C4-2B (cell line): Measurements from ENCODE around the gene ADCY6.

Experiments
- CTCF ChIP-seq: fragments of 450-650 bp; conservative IDR thresholded peaks from 2 replicates; pipeline ENCODE4 v1.5.1; 2017; ENCODE audit warnings: mild to moderate bottlenecking
- ZFX ChIP-seq: fragments of 450-650 bp; IDR thresholded peaks from 2 replicates; pipeline ENCODE4 v1.6.1; 2017

- TF ChIP-seq CTCF = no peak
- TF ChIP-seq ZFX = no peak
Measured at GRCh38 chr12:48815126-48816110, 26.5 kb upstream of the ADCY6 start.
